Gastroesophageal sphincter (tissue), 4 donors: ENCODE data around the gene C5orf22. TPM values are rescaled to one million over a fixed set of nuclear protein-coding genes. Genes with fewer than 3 reads are reported as not detected.
"Not testable (repeated sequence)": the region's sequence is repeated elsewhere in the genome, so short reads cannot be mapped to it uniquely, and the experiment has no call there.

ENCODE experiments used
- ATAC-seq: fragments of 150-250 bp; one replicate; pipeline ENCODE4 v1.9.1; 2016; ENCODE audit warnings: mild to moderate bottlenecking, moderate library complexity
- H3K27ac ChIP-seq, 4 donors: fragments of 200-600 bp; sonication (generic) in 3 of 4; 1 replicate in 3 of 4; 2 replicates in 1 of 4; pipeline ENCODE4 v1.5.1; 2016 to 2019
- H3K27me3 ChIP-seq: fragments of 200-600 bp; sonication (generic); one replicate; pipeline ENCODE4 v1.5.1; 2019
- H3K36me3 ChIP-seq, 2 donors: fragments of 200-600 bp; sonication (generic); one replicate each; pipeline ENCODE4 v1.5.1; 2019; ENCODE audit warnings: control low read depth in 1 of 2
- H3K4me1 ChIP-seq, 3 donors: fragments of 200-600 bp; sonication (generic); 1 replicate in 2 of 3; 2 replicates in 1 of 3; pipeline ENCODE4 v1.5.1; 2016 to 2019; ENCODE audit warnings: control low read depth in 2 of 3
- H3K4me3 ChIP-seq, 2 donors: fragments of 200-600 bp; sonication (generic); one replicate each; pipeline ENCODE4 v1.5.1; 2019; ENCODE audit warnings: mild to moderate bottlenecking in 1 of 2, moderate library complexity in 1 of 2
- H3K9me3 ChIP-seq, 3 donors: fragments of 200-600 bp; sonication (generic); one replicate each; pipeline ENCODE4 v1.5.1; 2017 to 2019; ENCODE audit warnings: control low read depth in 2 of 3
- EP300 ChIP-seq: sonication (generic); formaldehyde crosslinking; IDR thresholded peaks from one replicate; pipeline ENCODE4 v1.6.1; 2017; ENCODE audit warnings: antibody characterized with exemption, mild to moderate bottlenecking
- POLR2A ChIP-seq, 2 donors: fragments of 450-650 bp; IDR thresholded peaks; one replicate each; pipeline ENCODE4 v1.6.1; 2017; ENCODE audit warnings: antibody characterized with exemption in 2 of 2, mild to moderate bottlenecking in 2 of 2, moderate library complexity in 1 of 2
- POLR2AphosphoS5 ChIP-seq: sonication (generic); formaldehyde crosslinking; IDR thresholded peaks from one replicate; pipeline ENCODE4 v1.6.1; 2017; ENCODE audit warnings: antibody characterized with exemption
- WGBS, 2 donors: methylation state at CpG; one replicate each; pipeline ENCODE4 v1.1.5; 2018; ENCODE audit warnings: low coverage in 1 of 2; 5-methylcytosine and 5-hydroxymethylcytosine counted together
- total RNA-seq, 4 donors: library from RNA; depleted of rRNA; stranded (reverse); fragments of >200 nt; gene quantifications; one replicate each; pipeline ENCODE4 v1.1.0, GENCODE V29; 2016
- TF ChIP-seq, protein P1 (sequence below), 4 experiments: fragments of 200-600 bp in 2 of 4; fragments of 450-650 bp in 2 of 4; sonication (generic) in 1 of 4; IDR thresholded peaks; one replicate each; pipeline ENCODE4 v1.5.1; 2017 to 2019; ENCODE audit warnings: antibody characterized with exemption in 4 of 4, mild to moderate bottlenecking in 2 of 4, moderate library complexity in 2 of 4

Gene C5orf22
- total RNA-seq, 4 donors from 2014 or later = 16.8 to 19.9 (median 17.9) TPM

GRCh38 chr5:31561946-31562345 is 29.8 kb downstream of the C5orf22 start:
- TF ChIP-seq POLR2AphosphoS5 = no peak
- TF ChIP-seq, protein P1, sequence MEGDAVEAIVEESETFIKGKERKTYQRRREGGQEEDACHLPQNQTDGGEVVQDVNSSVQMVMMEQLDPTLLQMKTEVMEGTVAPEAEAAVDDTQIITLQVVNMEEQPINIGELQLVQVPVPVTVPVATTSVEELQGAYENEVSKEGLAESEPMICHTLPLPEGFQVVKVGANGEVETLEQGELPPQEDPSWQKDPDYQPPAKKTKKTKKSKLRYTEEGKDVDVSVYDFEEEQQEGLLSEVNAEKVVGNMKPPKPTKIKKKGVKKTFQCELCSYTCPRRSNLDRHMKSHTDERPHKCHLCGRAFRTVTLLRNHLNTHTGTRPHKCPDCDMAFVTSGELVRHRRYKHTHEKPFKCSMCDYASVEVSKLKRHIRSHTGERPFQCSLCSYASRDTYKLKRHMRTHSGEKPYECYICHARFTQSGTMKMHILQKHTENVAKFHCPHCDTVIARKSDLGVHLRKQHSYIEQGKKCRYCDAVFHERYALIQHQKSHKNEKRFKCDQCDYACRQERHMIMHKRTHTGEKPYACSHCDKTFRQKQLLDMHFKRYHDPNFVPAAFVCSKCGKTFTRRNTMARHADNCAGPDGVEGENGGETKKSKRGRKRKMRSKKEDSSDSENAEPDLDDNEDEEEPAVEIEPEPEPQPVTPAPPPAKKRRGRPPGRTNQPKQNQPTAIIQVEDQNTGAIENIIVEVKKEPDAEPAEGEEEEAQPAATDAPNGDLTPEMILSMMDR (IDR thresholded peaks at IDR 0.05) = no peak
- TF ChIP-seq EP300 = no peak
- no peak for TF ChIP-seq POLR2A (IDR thresholded peaks at IDR 0.05)
- ATAC-seq = no peak
- H3K27me3 ChIP-seq = no peaks in the 10 kb centered on the region
- no peak overlapping the region for H3K27ac ChIP-seq
- WGBS, 2 donors = 14 to 50% methylated on average over 1 of the region's 1 CpG
- H3K36me3 ChIP-seq = peaks cover 0 to 8% of the 10 kb centered on the region in 2 donors
- H3K4me3 ChIP-seq = no peak overlapping the region
- peaks cover 0 to 13% (median 3%) of the 10 kb centered on the region in 3 donors for H3K4me1 ChIP-seq
- H3K9me3 ChIP-seq = no peaks in the 10 kb centered on the region

- ATAC-seq = no peak
- Histone ChIP-seq H3K36me3 (no peaks in the 10 kb centered on the region), H3K9me3 (no peaks in the 10 kb centered on the region), H3K27ac (no peak overlapping the region), H3K4me3 (no peak overlapping the region), H3K27me3 (no peaks in the 10 kb centered on the region), H3K4me1 (peaks cover 0 to 13% (median 3%) of the 10 kb centered on the region in 3 donors)
- TF ChIP-seq, protein P1 (IDR thresholded peaks at IDR 0.05) = no peak
- no peak for TF ChIP-seq POLR2AphosphoS5
- no peak for TF ChIP-seq POLR2A (IDR thresholded peaks at IDR 0.05)
- no peak for TF ChIP-seq EP300
- WGBS, 2 donors = 17 to 31% methylated on average over 3 to 4 of the region's 4 CpGs
Measured at GRCh38 chr5:31563216-31563615, 31.1 kb downstream of the C5orf22 start.

DNA sequence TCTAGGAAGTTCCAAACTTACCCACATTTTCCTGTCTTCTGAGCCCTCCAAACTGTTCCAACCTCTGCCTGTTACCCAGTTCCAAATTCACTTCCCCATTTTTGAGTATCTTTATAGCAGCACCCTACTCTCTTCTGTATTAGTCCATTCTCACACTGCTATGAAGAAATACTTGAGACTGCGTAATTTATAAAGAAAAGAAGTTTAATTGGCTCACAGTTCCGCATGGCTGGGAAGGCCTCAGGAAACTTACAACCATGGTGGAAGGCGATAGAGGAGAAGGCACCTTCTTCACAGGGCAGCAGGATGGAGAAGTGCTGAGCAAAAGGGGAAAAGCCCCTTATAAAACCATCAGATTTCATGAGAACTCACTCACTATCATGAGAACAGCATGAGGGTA is 34.3 kb downstream of the C5orf22 start:
- not testable (repeated sequence) for H3K9me3 ChIP-seq, H3K27ac ChIP-seq, H3K36me3 ChIP-seq, H3K27me3 ChIP-seq, ATAC-seq, H3K4me3 ChIP-seq
- WGBS, 2 donors = 100% methylated on average over 1 of the region's 3 CpGs
- H3K4me1 ChIP-seq = peaks cover 0 to 13% (median 3%) of the 10 kb centered on the region in 3 donors

DNA sequence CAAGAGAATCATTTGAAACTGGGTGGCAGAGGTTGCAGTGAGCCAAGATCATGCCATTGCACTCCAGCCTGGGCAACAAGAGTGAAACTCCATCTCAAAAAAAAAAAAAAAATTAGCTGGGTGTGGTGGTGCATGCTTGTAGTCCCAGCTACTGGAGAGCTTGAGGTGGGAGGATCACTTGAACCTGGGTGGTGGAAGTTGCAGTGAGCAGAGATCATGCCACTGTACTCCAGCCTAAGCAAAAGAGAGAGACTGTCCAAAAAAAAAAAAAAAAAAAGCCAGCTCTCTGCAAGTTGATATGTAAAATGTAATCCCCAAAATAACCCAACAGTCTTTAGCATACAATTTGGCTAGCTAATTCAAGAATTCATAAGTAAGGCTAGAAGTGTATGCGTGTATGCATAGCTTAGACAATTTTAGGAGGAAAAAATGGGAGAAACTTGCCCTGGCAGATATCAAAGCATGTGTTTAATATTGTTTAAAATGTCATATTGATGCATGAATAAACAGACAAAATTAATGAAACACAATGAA is 36.3 kb downstream of the C5orf22 start:
- WGBS, 2 donors = 85 to 100% methylated on average over 1 of the region's 1 CpG
- no peak for TF ChIP-seq POLR2AphosphoS5
- TF ChIP-seq POLR2A (IDR thresholded peaks at IDR 0.05) = no peak
- no peak for TF ChIP-seq EP300
- TF ChIP-seq, protein P1 (IDR thresholded peaks at IDR 0.05) = no peak

DNA sequence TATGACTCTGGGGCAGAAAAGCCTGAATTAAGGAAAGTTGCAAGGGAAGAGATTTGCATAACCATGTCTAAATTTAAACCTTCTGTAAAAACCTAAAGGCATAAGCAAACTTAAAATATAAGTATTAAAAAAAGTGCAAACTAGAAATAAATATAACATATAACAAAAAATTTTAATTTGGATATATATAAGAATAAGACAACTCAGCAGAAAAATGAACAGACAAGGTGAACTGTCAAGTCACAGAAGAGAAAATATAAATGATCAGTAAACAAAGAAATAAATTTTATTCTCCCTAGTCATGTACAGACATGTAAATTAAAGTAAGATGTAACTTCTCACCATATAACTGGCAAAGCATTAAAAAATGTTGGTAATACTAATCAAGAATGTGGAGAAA is 37.0 kb downstream of the C5orf22 start:
- Histone ChIP-seq H3K27ac (no peak overlapping the region), H3K9me3 (no peaks in the 10 kb centered on the region), H3K36me3 (no peaks in the 10 kb centered on the region), H3K4me1 (no peaks in the 10 kb centered on the region), H3K27me3 (no peaks in the 10 kb centered on the region), H3K4me3 (no peak overlapping the region)
- ATAC-seq = no peak
- TF ChIP-seq, protein P1 (IDR thresholded peaks at IDR 0.05) = no peak

More for the DNA sequence above, 36.3 kb downstream of the C5orf22 start:
- H3K4me3 ChIP-seq = no peak overlapping the region
- H3K27me3 ChIP-seq = no peaks in the 10 kb centered on the region
- H3K9me3 ChIP-seq = no peaks in the 10 kb centered on the region
- no peak overlapping the region for H3K27ac ChIP-seq
- H3K4me1 ChIP-seq = peaks cover 0 to 4% (median 0%) of the 10 kb centered on the region in 3 donors
- no peak for ATAC-seq
- no peaks in the 10 kb centered on the region for H3K36me3 ChIP-seq
